ENCODE measurements around the gene TRIM71. TPM values are rescaled to one million over a fixed set of nuclear protein-coding genes. Genes with fewer than 3 reads are reported as not detected.

The TRIM71 gene
- total and polyA plus RNA-seq, 2 of the 13 experiments (the other 11 are each of a cell fraction or from before 2014, with no cell fraction given): 21.7 to 76.9 TPM

- TF ChIP-seq AHDC1 (CRISPR knock-in tag; IDR thresholded peaks at IDR 0.05; ENCODE audit: borderline replicate concordance) (no peak), ZNF737 (CRISPR knock-in tag; IDR thresholded peaks at IDR 0.05; ENCODE audit: borderline replicate concordance) (no peak), ZNF18 (CRISPR knock-in tag; IDR thresholded peaks at IDR 0.05; ENCODE audit: insufficient replicate concordance) (no peak), MBNL3 (CRISPR knock-in tag; conservative IDR thresholded peaks at IDR 0.05) (no peak), DNMT3B (CRISPR knock-in tag; conservative IDR thresholded peaks at IDR 0.05) (no peak; the same call in 1 of the 2 replicates), STAT6 (CRISPR knock-in tag; IDR thresholded peaks at IDR 0.05; ENCODE audit: borderline replicate concordance) (no peak), ELF3 (CRISPR knock-in tag; IDR thresholded peaks at IDR 0.05) (peak; percentile 78), CCDC6 (CRISPR knock-in tag; IDR thresholded peaks at IDR 0.05) (peak; percentile 57), MEIS2 (CRISPR knock-in tag; IDR thresholded peaks at IDR 0.05) (0 out of 2 replicates have a peak, but pooled peaks have one; percentile 21), U2AF2 (IDR thresholded peaks at IDR 0.05; ENCODE audit: low read depth, low read length) (no peak), ZNF891 (CRISPR knock-in tag; IDR thresholded peaks at IDR 0.05) (no peak), NFE2L2 (IDR thresholded peaks at IDR 0.05; ENCODE audit: low read length) (no peak), ZBTB43 (CRISPR knock-in tag; conservative IDR thresholded peaks at IDR 0.05) (no peak), MNT (IDR thresholded peaks at IDR 0.05) (no peak), ATAD3A (CRISPR knock-in tag; IDR thresholded peaks at IDR 0.05) (no peak), NFYC (CRISPR knock-in tag; IDR thresholded peaks at IDR 0.05) (no peak)
Measured at GRCh38 chr3:32816439-32817256, 1.1 kb upstream of the TRIM71 start (continued).

All from HepG2 (cell line).